Suprapubic skin (tissue), 4 donors: ENCODE measurements around the gene ZFP36L2.

Source experiments
- POLR2A ChIP-seq, 2 donors: fragments of 450-650 bp; IDR thresholded peaks; one replicate each; pipeline ENCODE4 v1.6.1; 2017; ENCODE audit warnings: antibody characterized with exemption in 2 of 2, mild to moderate bottlenecking in 2 of 2, moderate library complexity in 2 of 2
- POLR2AphosphoS5 ChIP-seq, 3 donors: sonication (generic); formaldehyde crosslinking; IDR thresholded peaks; one replicate each; pipeline ENCODE4 v1.6.1; 2017; ENCODE audit warnings: antibody characterized with exemption in 3 of 3
- TF ChIP-seq, protein P1 (sequence below), 2 donors: fragments of 200-600 bp in 1 of 2; fragments of 450-650 bp in 1 of 2; sonication (generic) in 1 of 2; IDR thresholded peaks; one replicate each; pipeline ENCODE4 v1.5.1; 2016 to 2019; ENCODE audit warnings: antibody characterized with exemption in 2 of 2, mild to moderate bottlenecking in 1 of 2, moderate library complexity in 1 of 2

DNA sequence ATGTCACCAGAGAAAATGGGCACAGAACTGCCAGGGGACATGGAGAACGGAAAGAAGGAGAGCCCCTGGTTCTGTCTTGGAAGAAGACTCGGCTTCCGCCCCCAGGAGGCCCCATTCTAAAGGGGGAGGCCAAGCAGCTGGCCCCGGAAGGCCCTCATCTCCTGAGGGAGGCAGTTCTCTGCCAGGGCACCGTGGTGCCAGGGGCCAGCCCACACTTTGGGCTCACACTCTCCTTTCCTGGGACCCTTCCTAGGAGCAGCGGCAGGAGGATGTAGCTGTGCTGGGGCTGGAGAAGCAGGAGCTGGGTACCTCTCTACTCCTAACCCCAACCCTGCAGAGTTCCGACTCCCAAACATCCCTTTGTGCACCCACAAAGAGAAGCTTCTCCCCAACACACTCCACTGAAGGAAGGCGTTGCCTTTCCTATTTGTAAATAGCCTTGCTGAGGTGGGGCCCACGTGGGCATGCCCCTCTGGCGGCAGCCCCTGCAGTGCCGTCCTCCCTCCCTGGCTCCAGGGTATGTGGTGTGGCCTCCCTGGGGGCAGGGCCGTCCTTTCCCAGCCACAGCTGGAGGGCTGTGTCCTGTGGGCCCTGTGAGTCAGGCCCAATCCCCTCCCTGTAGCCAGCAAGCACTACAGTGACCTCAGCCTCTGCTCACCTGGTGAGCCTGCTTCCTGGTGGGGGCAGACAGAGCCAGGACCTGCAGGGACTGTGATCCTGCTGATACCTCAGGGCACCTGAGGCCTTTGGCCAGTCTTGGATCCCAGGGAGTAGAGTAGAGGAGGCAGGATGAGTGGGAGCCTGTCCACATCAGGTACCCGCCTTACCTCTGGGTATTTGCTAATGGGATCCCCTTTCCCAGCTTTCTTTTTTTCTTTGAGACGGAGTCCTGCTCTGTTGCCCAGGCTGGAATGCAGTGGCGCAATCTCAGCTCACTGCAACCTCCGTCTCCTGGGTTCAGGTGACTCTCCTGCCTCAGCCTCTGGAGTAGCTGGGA lies 26.6 kb downstream of the ZFP36L2 start:
- TF ChIP-seq POLR2A (IDR thresholded peaks at IDR 0.05) = no peak
- TF ChIP-seq, protein P1, sequence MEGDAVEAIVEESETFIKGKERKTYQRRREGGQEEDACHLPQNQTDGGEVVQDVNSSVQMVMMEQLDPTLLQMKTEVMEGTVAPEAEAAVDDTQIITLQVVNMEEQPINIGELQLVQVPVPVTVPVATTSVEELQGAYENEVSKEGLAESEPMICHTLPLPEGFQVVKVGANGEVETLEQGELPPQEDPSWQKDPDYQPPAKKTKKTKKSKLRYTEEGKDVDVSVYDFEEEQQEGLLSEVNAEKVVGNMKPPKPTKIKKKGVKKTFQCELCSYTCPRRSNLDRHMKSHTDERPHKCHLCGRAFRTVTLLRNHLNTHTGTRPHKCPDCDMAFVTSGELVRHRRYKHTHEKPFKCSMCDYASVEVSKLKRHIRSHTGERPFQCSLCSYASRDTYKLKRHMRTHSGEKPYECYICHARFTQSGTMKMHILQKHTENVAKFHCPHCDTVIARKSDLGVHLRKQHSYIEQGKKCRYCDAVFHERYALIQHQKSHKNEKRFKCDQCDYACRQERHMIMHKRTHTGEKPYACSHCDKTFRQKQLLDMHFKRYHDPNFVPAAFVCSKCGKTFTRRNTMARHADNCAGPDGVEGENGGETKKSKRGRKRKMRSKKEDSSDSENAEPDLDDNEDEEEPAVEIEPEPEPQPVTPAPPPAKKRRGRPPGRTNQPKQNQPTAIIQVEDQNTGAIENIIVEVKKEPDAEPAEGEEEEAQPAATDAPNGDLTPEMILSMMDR (IDR thresholded peaks at IDR 0.05) = no peak
- no peak for TF ChIP-seq POLR2AphosphoS5 (IDR thresholded peaks at IDR 0.05)
